Measurements from ENCODE around the gene SMIM11.
"Not testable (repeated sequence)": the region's sequence is repeated elsewhere in the genome, so short reads cannot be mapped to it uniquely, and the experiment has no call there.

SMIM11 gene, protein sequence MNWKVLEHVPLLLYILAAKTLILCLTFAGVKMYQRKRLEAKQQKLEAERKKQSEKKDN

DNA sequence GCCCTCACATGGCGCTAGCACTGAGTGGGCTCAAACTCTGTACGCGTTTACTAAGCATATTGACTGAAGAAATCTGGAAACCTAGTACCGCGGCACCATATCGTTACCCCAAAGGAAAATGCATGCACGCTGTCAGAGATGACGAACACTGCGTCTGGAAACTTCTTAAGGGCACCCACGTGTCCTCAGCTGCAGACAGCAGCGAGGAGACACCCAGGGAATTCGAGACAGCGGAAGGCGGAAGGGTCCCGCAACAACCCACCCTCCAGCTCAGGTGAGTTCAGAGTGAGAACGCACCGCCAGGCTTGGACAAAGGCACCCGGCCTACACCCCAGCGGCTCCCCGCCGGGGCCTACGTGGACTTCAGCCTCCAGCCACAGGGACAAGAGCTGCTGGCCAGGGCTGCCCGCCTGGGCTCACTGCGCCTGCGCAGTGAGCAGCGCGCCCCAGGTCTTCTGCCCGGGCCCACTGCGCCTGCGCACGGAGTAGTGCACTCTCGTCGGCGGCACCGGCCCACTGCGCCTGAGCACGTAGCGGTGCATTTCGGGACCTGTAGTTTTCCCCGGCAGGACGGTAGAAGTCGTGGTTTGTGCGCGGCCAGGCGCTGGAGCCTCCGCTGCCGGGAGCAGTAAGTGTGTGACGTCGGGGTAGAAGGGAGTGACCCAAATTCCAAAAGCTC is at the start of gene SMIM11:
Gene SMIM11 (plus strand): TSS at position 568 of the 679 bp plus-strand sequence. CDS start 3,998 bp downstream, outside the sequence.
- TF ChIP-seq TCF12 (IDR thresholded peaks at IDR 0.05; ENCODE audit: low read depth); FOXM1 (IDR thresholded peaks at IDR 0.05; ENCODE audit: borderline replicate concordance, low read depth): not testable (repeated sequence)
- TF ChIP-seq, protein P1, sequence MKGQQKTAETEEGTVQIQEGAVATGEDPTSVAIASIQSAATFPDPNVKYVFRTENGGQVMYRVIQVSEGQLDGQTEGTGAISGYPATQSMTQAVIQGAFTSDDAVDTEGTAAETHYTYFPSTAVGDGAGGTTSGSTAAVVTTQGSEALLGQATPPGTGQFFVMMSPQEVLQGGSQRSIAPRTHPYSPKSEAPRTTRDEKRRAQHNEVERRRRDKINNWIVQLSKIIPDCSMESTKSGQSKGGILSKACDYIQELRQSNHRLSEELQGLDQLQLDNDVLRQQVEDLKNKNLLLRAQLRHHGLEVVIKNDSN (IDR thresholded peaks at IDR 0.05), result not testable (repeated sequence)

DNA sequence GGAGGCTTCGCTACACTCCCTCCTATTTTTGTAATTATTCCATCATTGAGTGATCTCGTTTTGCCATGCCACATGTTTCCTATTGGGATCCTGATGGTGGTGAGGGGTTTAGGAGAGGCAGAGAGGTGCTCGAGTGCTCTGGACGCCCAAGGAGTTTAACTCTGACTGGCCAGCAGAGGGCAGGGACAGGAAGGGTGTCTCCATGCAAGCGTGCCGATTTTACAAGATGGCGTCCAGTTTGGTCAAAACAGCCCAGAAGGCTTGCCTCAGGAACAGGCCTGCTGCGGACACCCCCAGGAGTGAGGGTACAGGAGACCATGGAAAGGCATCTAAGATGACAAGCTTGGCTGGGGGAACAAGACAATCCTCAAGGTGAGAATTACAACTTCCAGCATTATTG is 45.3 kb upstream of the SMIM11 start:
- TF ChIP-seq, protein P2, sequence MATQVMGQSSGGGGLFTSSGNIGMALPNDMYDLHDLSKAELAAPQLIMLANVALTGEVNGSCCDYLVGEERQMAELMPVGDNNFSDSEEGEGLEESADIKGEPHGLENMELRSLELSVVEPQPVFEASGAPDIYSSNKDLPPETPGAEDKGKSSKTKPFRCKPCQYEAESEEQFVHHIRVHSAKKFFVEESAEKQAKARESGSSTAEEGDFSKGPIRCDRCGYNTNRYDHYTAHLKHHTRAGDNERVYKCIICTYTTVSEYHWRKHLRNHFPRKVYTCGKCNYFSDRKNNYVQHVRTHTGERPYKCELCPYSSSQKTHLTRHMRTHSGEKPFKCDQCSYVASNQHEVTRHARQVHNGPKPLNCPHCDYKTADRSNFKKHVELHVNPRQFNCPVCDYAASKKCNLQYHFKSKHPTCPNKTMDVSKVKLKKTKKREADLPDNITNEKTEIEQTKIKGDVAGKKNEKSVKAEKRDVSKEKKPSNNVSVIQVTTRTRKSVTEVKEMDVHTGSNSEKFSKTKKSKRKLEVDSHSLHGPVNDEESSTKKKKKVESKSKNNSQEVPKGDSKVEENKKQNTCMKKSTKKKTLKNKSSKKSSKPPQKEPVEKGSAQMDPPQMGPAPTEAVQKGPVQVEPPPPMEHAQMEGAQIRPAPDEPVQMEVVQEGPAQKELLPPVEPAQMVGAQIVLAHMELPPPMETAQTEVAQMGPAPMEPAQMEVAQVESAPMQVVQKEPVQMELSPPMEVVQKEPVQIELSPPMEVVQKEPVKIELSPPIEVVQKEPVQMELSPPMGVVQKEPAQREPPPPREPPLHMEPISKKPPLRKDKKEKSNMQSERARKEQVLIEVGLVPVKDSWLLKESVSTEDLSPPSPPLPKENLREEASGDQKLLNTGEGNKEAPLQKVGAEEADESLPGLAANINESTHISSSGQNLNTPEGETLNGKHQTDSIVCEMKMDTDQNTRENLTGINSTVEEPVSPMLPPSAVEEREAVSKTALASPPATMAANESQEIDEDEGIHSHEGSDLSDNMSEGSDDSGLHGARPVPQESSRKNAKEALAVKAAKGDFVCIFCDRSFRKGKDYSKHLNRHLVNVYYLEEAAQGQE (IDR thresholded peaks at IDR 0.05; ENCODE audit: low read depth), result no peak
- no peak for TF ChIP-seq FOXM1 (IDR thresholded peaks at IDR 0.05; ENCODE audit: borderline replicate concordance, low read depth)
- TF ChIP-seq RAD21 (IDR thresholded peaks at IDR 0.05; ENCODE audit: low read depth), result no peak
- TF ChIP-seq TAF1 (IDR thresholded peaks at IDR 0.05; ENCODE audit: low read depth), result no peak
- no peak for TF ChIP-seq EP300 (IDR thresholded peaks at IDR 0.05; ENCODE audit: borderline replicate concordance)
- no peak for TF ChIP-seq TCF12 (IDR thresholded peaks at IDR 0.05; ENCODE audit: low read depth)
- TF ChIP-seq, protein P1 (IDR thresholded peaks at IDR 0.05), result no peak

DNA sequence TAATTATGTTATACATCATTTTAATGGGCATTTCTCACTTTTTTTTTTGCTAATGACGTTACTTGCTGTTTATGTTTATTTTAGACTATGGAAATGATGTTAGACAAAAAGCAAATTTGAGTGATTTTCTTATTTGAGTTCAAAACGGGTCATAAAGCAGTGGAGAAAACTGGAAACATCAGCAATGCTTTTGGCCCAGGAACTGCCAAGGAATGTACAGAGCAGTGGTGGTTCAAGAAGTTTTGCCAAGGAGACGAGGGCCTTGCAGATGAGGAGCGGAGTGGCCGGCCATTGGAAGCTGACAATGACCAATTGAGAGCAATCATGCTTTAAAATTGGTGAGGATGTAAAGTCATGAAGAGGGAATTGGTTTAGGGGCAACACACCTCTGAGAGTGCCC is 43.6 kb upstream of the SMIM11 start:
- TF ChIP-seq FOXM1 (IDR thresholded peaks at IDR 0.05; ENCODE audit: borderline replicate concordance, low read depth) (no peak), NFIC (IDR thresholded peaks at IDR 0.05) (no peak), TEAD4 (IDR thresholded peaks at IDR 0.05) (no peak)

DNA sequence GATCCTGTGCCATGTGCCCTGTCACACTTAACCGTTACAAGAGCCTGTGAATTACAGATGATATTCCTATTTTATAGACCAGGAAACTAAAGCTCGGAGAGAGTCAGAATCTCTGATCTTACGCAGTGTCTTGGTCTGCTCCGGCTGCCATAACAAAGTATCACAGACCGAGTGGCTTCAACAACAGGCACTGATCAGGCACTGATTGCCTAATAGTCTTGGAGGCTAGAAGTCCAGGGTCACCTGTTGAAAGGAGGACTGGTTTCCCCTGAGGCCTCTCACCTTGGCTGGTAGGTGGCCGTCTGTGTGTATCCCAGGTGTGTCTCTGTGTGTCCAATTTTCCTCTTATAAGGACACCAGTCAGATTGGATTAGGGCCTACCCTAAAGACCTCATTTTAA is 43.0 kb upstream of the SMIM11 start:
- TF ChIP-seq CEBPB (IDR thresholded peaks at IDR 0.05), result no peak
- TF ChIP-seq, protein P1 (IDR thresholded peaks at IDR 0.05), result no peak
- no peak for TF ChIP-seq EGR1 (IDR thresholded peaks at IDR 0.05)
- TF ChIP-seq YY1 (IDR thresholded peaks at IDR 0.05; ENCODE audit: low read depth), result no peak
- TF ChIP-seq, protein P2 (IDR thresholded peaks at IDR 0.05; ENCODE audit: low read depth), result no peak
- TF ChIP-seq RAD21 (IDR thresholded peaks at IDR 0.05; ENCODE audit: low read depth), result no peak
- no peak for TF ChIP-seq CREB1 (IDR thresholded peaks at IDR 0.05; ENCODE audit: low read depth)
- no peak for TF ChIP-seq TEAD4 (IDR thresholded peaks at IDR 0.05)
- no peak for TF ChIP-seq TAF1 (IDR thresholded peaks at IDR 0.05; ENCODE audit: low read depth)
- TF ChIP-seq TCF12 (IDR thresholded peaks at IDR 0.05; ENCODE audit: low read depth), result no peak
- TF ChIP-seq ZBTB7A (IDR thresholded peaks at IDR 0.05; ENCODE audit: low read depth), result no peak

DNA sequence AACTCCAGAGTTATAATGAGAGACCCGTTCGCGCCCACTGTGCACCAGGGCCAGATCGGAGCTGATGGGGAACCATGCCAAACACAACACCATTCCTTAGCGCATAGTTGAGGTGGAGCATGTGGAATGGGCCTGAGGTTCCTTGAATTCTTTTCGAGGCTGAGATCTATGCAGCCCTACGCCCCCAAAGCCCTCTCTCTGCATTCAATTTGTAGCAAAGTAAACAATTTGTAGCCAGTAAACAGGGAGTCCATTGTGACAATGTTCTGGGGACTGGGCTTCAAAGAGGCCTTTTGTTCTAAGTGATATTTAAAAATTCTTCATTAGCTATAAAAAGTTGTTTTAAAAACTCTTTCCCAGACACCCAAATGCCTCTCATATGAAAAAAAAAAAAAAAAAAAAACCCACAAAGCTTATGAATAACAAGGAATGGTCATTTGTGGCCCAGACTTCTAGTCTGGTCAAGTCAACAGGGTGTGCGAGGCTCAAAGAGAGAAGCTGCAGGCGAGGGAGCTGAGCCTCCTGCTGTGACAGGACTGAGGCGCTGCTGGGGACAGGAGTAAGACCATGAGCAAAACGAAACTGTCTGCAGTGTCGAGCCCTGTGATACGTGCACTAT is 42.1 kb upstream of the SMIM11 start:
- TF ChIP-seq TEAD4 (IDR thresholded peaks at IDR 0.05) (no peak), ZBTB7A (IDR thresholded peaks at IDR 0.05; ENCODE audit: low read depth) (no peak), CEBPB (IDR thresholded peaks at IDR 0.05) (no peak), EP300 (IDR thresholded peaks at IDR 0.05; ENCODE audit: borderline replicate concordance) (no peak)
- TF ChIP-seq, protein P2 (IDR thresholded peaks at IDR 0.05; ENCODE audit: low read depth), result no peak
